SKM-1 (cell line): Measurements from ENCODE around the gene HNF1A.
"Not testable (repeated sequence)": the region's sequence is repeated elsewhere in the genome, so short reads cannot be mapped to it uniquely, and the experiment has no call there.

Experiments used
- DNase-seq: peaks from one replicate; lab custom pipeline; 2025; ENCODE audit not compliant: unreplicated experiment; lab: John Stamatoyannopoulos, UW

HNF1A gene

GRCh38 chr12:120978296-120979219 lies at the start of gene HNF1A:
TSS of gene HNF1A (plus strand) at chr12:120978543. CDS start at chr12:120978769, 226 bp downstream.
- no peak for DNase-seq

GRCh38 chr12:120928864-120929652 lies 49.3 kb upstream of the HNF1A start:
- no peak for DNase-seq

- DNase-seq: no peak
These were observed 48.3 kb upstream of the HNF1A start for GRCh38 chr12:120930032-120930431.

- no peak for DNase-seq
These were observed 46.3 kb upstream of the HNF1A start for GRCh38 chr12:120932058-120932457.

- DNase-seq: no peak
These were observed 45.3 kb upstream of the HNF1A start for GRCh38 chr12:120932956-120933526.

- DNase-seq: no peak
These were observed 44.6 kb upstream of the HNF1A start for GRCh38 chr12:120933786-120934185.

- DNase-seq: peak; percentile 2
These were observed 42.1 kb upstream of the HNF1A start for GRCh38 chr12:120936197-120936596.

GRCh38 chr12:120938496-120938895 lies 39.8 kb upstream of the HNF1A start:
- no peak for DNase-seq

- peak; percentile 3 for DNase-seq
These were observed 38.8 kb upstream of the HNF1A start for GRCh38 chr12:120939523-120939922.

GRCh38 chr12:120940006-120940405 lies 38.3 kb upstream of the HNF1A start:
- no peak for DNase-seq

GRCh38 chr12:120940799-120941198 lies 37.5 kb upstream of the HNF1A start:
- DNase-seq: no peak

GRCh38 chr12:120941412-120941811 lies 36.9 kb upstream of the HNF1A start:
- DNase-seq: no peak

- DNase-seq: no peak
These were observed 36.4 kb upstream of the HNF1A start for GRCh38 chr12:120941846-120942405.

GRCh38 chr12:120943482-120943881 lies 34.9 kb upstream of the HNF1A start:
- no peak for DNase-seq

GRCh38 chr12:120944645-120945217 lies 33.6 kb upstream of the HNF1A start:
- DNase-seq: no peak

- not testable (repeated sequence) for DNase-seq
These were observed 32.8 kb upstream of the HNF1A start for GRCh38 chr12:120945516-120945915.

GRCh38 chr12:120950260-120950799 lies 28.0 kb upstream of the HNF1A start:
- DNase-seq: not testable (repeated sequence)

GRCh38 chr12:120950807-120951206 lies 27.5 kb upstream of the HNF1A start:
- DNase-seq: no peak

GRCh38 chr12:120955232-120955631 lies 23.1 kb upstream of the HNF1A start:
- DNase-seq: no peak

- DNase-seq: no peak
These were observed 21.6 kb upstream of the HNF1A start for GRCh38 chr12:120956579-120957300.
